T1000 (cell line): Measurements from ENCODE around the gene DAP3.
A peak's percentile ranks its signal among the peaks of the same experiment; 100 is the strongest.
"Not testable (repeated sequence)": the region's sequence is repeated elsewhere in the genome, so short reads cannot be mapped to it uniquely, and the experiment has no call there.

Experiments used
- DNase-seq: peaks from one replicate; lab custom pipeline; 2025; ENCODE audit warnings: mixed read lengths; lab: John Stamatoyannopoulos, UW

The DAP3 gene

GRCh38 chr1:155718524-155719115 is 29.7 kb downstream of the DAP3 start:
- not testable (repeated sequence) for DNase-seq

- no peak for DNase-seq
Observed at GRCh38 chr1:155719703-155720102, 30.8 kb downstream of the DAP3 start.

- DNase-seq: no peak
Observed at GRCh38 chr1:155725142-155725541, 36.3 kb downstream of the DAP3 start.

- DNase-seq: no peak
Observed at GRCh38 chr1:155729031-155729898, 40.4 kb downstream of the DAP3 start.

- DNase-seq: no peak
Observed at GRCh38 chr1:155740995-155741394, 52.1 kb downstream of the DAP3 start.

- no peak for DNase-seq
Observed at GRCh38 chr1:155741908-155742307, 53.0 kb downstream of the DAP3 start.

GRCh38 chr1:155744711-155745283 is 55.9 kb downstream of the DAP3 start:
- DNase-seq: no peak

- DNase-seq: peak; percentile 91
Observed at GRCh38 chr1:155745284-155746228, 56.7 kb downstream of the DAP3 start.

GRCh38 chr1:155747586-155747985 is 58.7 kb downstream of the DAP3 start:
- not testable (repeated sequence) for DNase-seq

GRCh38 chr1:155748141-155748540 is 59.2 kb downstream of the DAP3 start:
- not testable (repeated sequence) for DNase-seq

GRCh38 chr1:155759017-155759416 is 70.1 kb downstream of the DAP3 start:
- not testable (repeated sequence) for DNase-seq

- no peak for DNase-seq
Observed at GRCh38 chr1:155759966-155760630, 71.2 kb downstream of the DAP3 start.

- DNase-seq: no peak
Observed at GRCh38 chr1:155760751-155761475, 72.0 kb downstream of the DAP3 start.

GRCh38 chr1:155761736-155762405 is 73.0 kb downstream of the DAP3 start:
- no peak for DNase-seq

GRCh38 chr1:155763090-155763815 is 74.4 kb downstream of the DAP3 start:
- peak; percentile 29 for DNase-seq

- not testable (repeated sequence) for DNase-seq
Observed at GRCh38 chr1:155763989-155764388, 75.1 kb downstream of the DAP3 start.

- DNase-seq: not testable (repeated sequence)
Observed at GRCh38 chr1:155767399-155767989, 78.6 kb downstream of the DAP3 start.

- DNase-seq: no peak
Observed at GRCh38 chr1:155769257-155769656, 80.4 kb downstream of the DAP3 start.

GRCh38 chr1:155773221-155773620 is 84.3 kb downstream of the DAP3 start:
- no peak for DNase-seq
